A549 (cell line): Measurements from ENCODE around the gene PPCS. TPM values are rescaled to one million over a fixed set of nuclear protein-coding genes. Genes with fewer than 3 reads are reported as not detected.

ENCODE experiments used
- ATAC-seq, 2 experiments: fragments of 200-7000 bp in 1 of 2; fragments of >200 bp in 1 of 2; cut with Nextera tagmentation in 1 of 2; cut with Tn5 transposase in 1 of 2; 3 replicates each; pipeline versions ENCODE4 v1.8.0 to v1.9.1; 2018 to 2020; ENCODE audit warnings: mild to moderate bottlenecking in 1 of 2, moderate library complexity in 1 of 2
- CTCF ChIA-PET: fragments of 300-600 bp; sonication (Branson Sonifier 250); formaldehyde crosslinking; extraction: SDS; loops from one replicate; lab custom pipeline; 2021; ENCODE audit warnings: antibody characterized with exemption, inconsistent platforms; lab: Yijun Ruan, JAX
- POLR2A ChIA-PET: fragments of 350-600 bp; formaldehyde crosslinking; extraction: SDS; loops from one replicate; lab custom pipeline; 2021; ENCODE audit warnings: antibody characterized with exemption, inconsistent platforms; lab: Yijun Ruan, JAX
- DNase-seq, 2 experiments: peaks; one replicate each; pipeline versions ENCODE4 v3.0.0 to v3.0.0-alpha.2; 2011 to 2016; ENCODE audit warnings: low read depth in 1 of 2, low spot score in 1 of 2
- FAIRE-seq: peaks from 2 replicates; lab custom pipeline; 2011; peaks lifted over from hg19 to GRCh38; lab: Jason Lieb, UNC
- H3K27ac ChIP-seq, 2 experiments: fragments of >200 bp; sonication (Bioruptor Twin); formaldehyde crosslinking; 3 replicates each; pipeline ENCODE4 v1.5.1; 2016 to 2017
- H3K4me1 ChIP-seq: fragments of >200 bp; sonication (Bioruptor Twin); formaldehyde crosslinking; 3 replicates; pipeline ENCODE4 v1.6.1; 2016
- H3K4me2 ChIP-seq: fragments of >200 bp; sonication (Bioruptor Twin); formaldehyde crosslinking; 3 replicates; pipeline ENCODE4 v1.6.1; 2016
- H3K4me3 ChIP-seq: fragments of >200 bp; sonication (Bioruptor Twin); formaldehyde crosslinking; 3 replicates; pipeline ENCODE4 v1.5.1; 2016
- H3K9me3 ChIP-seq: fragments of >200 bp; sonication (Bioruptor Twin); formaldehyde crosslinking; 3 replicates; pipeline ENCODE4 v1.6.1; 2016
- ATOH8 ChIP-seq: fragments of 250-450 bp; sonication (Bioruptor Pico); IDR thresholded peaks from 2 replicates; pipeline ENCODE4 v1.5.0; 2020; ENCODE audit warnings: low read depth, mild to moderate bottlenecking, moderate library complexity
- BCL3 ChIP-seq: fragments of >200 bp; sonication (Bioruptor Twin); formaldehyde crosslinking; IDR thresholded peaks from 3 replicates; pipeline ENCODE4 v1.6.1; 2016
- BHLHE40 ChIP-seq: IDR thresholded peaks from 2 replicates; pipeline ENCODE4 v1.6.1; 2012; ENCODE audit warnings: low read depth, low read length, inconsistent platforms
- CHD2 ChIP-seq: fragments of 150-350 bp; IDR thresholded peaks from 2 replicates; pipeline ENCODE4 v1.6.1; 2014; ENCODE audit warnings: low read length; ENCODE audit not compliant: partially characterized antibody
- GATA3 ChIP-seq: IDR thresholded peaks from 2 replicates; pipeline ENCODE4 v1.6.1; 2012; ENCODE audit warnings: borderline replicate concordance
- HES2 ChIP-seq: fragments of >200 bp; sonication (Bioruptor Twin); formaldehyde crosslinking; IDR thresholded peaks from 2 replicates; pipeline ENCODE4 v1.6.1; 2016
- HOXB13 ChIP-seq: fragments of 250-450 bp; sonication (Bioruptor Pico); IDR thresholded peaks from 2 replicates; pipeline ENCODE4 v1.5.0; 2020; ENCODE audit warnings: low read depth, mild to moderate bottlenecking, moderate library complexity
- JUN ChIP-seq, 2 experiments: fragments of >200 bp; sonication (Bioruptor Twin); formaldehyde crosslinking; IDR thresholded peaks; 2 replicates in 1 of 2; 3 replicates in 1 of 2; pipeline ENCODE4 v1.6.1; 2016 to 2017
- NFE2L2 ChIP-seq: fragments of 150-350 bp; conservative IDR thresholded peaks from 2 replicates; pipeline ENCODE4 v1.6.1; 2014; ENCODE audit warnings: low read length
- PHF8 ChIP-seq: fragments of 200-600 bp; sonication (generic); IDR thresholded peaks from 2 replicates; pipeline ENCODE4 v1.6.1; 2016; ENCODE audit warnings: low read depth, mild to moderate bottlenecking, antibody characterized with exemption, moderate library complexity, borderline replicate concordance
- POLR2A ChIP-seq: IDR thresholded peaks from 2 replicates; pipeline ENCODE4 v1.6.1; 2012; ENCODE audit warnings: mild to moderate bottlenecking, low read length
- REST ChIP-seq: fragments of 200-600 bp; sonication (generic); IDR thresholded peaks from 2 replicates; pipeline ENCODE4 v1.6.1; 2016; ENCODE audit warnings: antibody characterized with exemption, mild to moderate bottlenecking, moderate library complexity
- RFX5 ChIP-seq: fragments of 450-650 bp; IDR thresholded peaks from 2 replicates; pipeline ENCODE4 v1.7.1; 2014; ENCODE audit warnings: antibody characterized with exemption, mild to moderate bottlenecking, moderate library complexity
- USF2 ChIP-seq: fragments of 450-650 bp; IDR thresholded peaks from 2 replicates; pipeline ENCODE4 v1.6.1; 2014; ENCODE audit warnings: antibody characterized with exemption
- ZNF302 ChIP-seq: fragments of 250-450 bp; sonication (Bioruptor Pico); IDR thresholded peaks from 2 replicates; pipeline ENCODE4 v1.9.0; 2021; ENCODE audit warnings: inconsistent platforms, mild to moderate bottlenecking, moderate library complexity
- ZSCAN20 ChIP-seq: fragments of 250-450 bp; sonication (Bioruptor Pico); IDR thresholded peaks from 2 replicates; pipeline ENCODE4 v1.8.0; 2022; ENCODE audit warnings: mild to moderate bottlenecking, moderate library complexity
- WGBS: methylation state at CpG from one replicate; pipeline ENCODE4 v1.1.6; 2017; ENCODE audit errors: missing lambda C conversion rate; 5-methylcytosine and 5-hydroxymethylcytosine counted together
- polyA minus RNA-seq: library from RNA; depleted of rRNA, polyadenylated mRNA; stranded (reverse); fragments of >200 nt; gene quantifications from 2 replicates; pipeline ENCODE4 v1.2.3, GENCODE V29; 2011; rRNA and poly(A)+ RNA removed
- polyA plus RNA-seq, 4 experiments: library from polyadenylated mRNA; depleted of rRNA in 3 of 4; stranded (reverse); fragments of >200 nt; fragmentation: RNase III in 1 of 4; extraction: RNeasy Plus Mini Kit Qiagen cat#74134 plus additional on column Dnase treatment in 1 of 4; gene quantifications; 2 replicates in 3 of 4; 3 replicates in 1 of 4; pipeline ENCODE4 v1.2.3, GENCODE V29; 2011 to 2017

Gene PPCS
- polyA plus RNA-seq (2011; rRNA removed) (32.1 and 51.8 TPM in 2 replicates), polyA plus RNA-seq (2017; fragmentation: RNase III; extraction: RNeasy Plus Mini Kit Qiagen cat#74134 plus additional on column Dnase treatment) (30.2 to 32.7 TPM (median 32.5 TPM) in 3 replicates), polyA minus RNA-seq (11.3 and 12.9 TPM in 2 replicates)
- 44.8 and 57.0 TPM in 2 replicates for polyA plus RNA-seq (2012; cell fraction: cytosol; rRNA removed)
- polyA plus RNA-seq (2012; cell fraction: nucleus; rRNA removed), result 27.0 and 65.1 TPM in 2 replicates

- under 1% methylated on average over 17 of the region's 66 CpGs for WGBS
- Histone ChIP-seq H3K9me3 (no peaks in the 10 kb centered on the region), H3K4me3 (peak within 1 kb of the TSS; percentile 86), H3K4me1 (peaks cover 13% of the 10 kb centered on the region; the same call in 1 of the 3 replicates), H3K4me2 (peak within 1 kb of the TSS; percentile 98), H3K27ac (peak within 1 kb of the TSS; percentile 94 to 100)
- DNase-seq (peak; percentile 62 to 89), FAIRE-seq (no peak), ATAC-seq (peak; percentile 92 to 96)
- TF ChIP-seq ZSCAN20 (CRISPR knock-in tag) (no peak), ATOH8 (no peak), HOXB13 (CRISPR knock-in tag) (no peak), USF2 (peak; percentile 90), CHD2 (no peak), NFE2L2 (no peak), HES2 (no peak), RFX5 (no peak), BHLHE40 (peak; percentile 27; the same call in 1 of the 2 replicates), REST (no peak), PHF8 (peak; percentile 84), ZNF302 (CRISPR knock-in tag) (no peak), JUN (IDR thresholded peaks at IDR 0.05) (peak; percentile 41 to 68; a peak in 4 of 5 replicates), POLR2A (peak; percentile 80), BCL3 (peak; percentile 68; the same call in 2 of the 3 replicates), GATA3 (no peak)
- ChIA-PET CTCF (interaction anchor here (0.7 kb wide), 1 partner anchor 156 kb away, joined by 3 read pairs; no protein-coding TSS in a partner anchor), POLR2A (no interaction called here)
Observed at GRCh38 chr1:42456010-42456753, at the start of gene PPCS, which contains the start of gene ZMYND12. TSS of gene PPCS (plus strand) at chr1:42456543. CDS start at chr1:42456566, 23 bp downstream. TSS of gene ZMYND12 (minus strand) at chr1:42456022. CDS start at chr1:42455997, 25 bp downstream.
